DOHH2 (cell line): ENCODE data around the gene PPP3CA.

ENCODE experiments used
- H3F3A ChIP-seq: fragments of 200-600 bp; sonication (generic), shearing (Covaris generic); 2 replicates; pipeline ENCODE4 v1.6.0; 2016; ENCODE audit warnings: antibody characterized with exemption, mild to moderate bottlenecking; ENCODE audit not compliant: control insufficient read depth, insufficient read depth
- H3K27ac ChIP-seq: fragments of 200-600 bp; sonication (generic); 2 replicates; pipeline ENCODE4 v1.5.1; 2014; ENCODE audit warnings: low read depth, mild to moderate bottlenecking, low read length, moderate library complexity
- H3K27me3 ChIP-seq: fragments of 200-600 bp; sonication (generic); 2 replicates; pipeline ENCODE4 v1.6.1; 2014; ENCODE audit warnings: mild to moderate bottlenecking, low read length, mixed read lengths; ENCODE audit not compliant: control insufficient read depth
- H3K36me3 ChIP-seq: fragments of 200-600 bp; sonication (generic); 2 replicates; pipeline ENCODE4 v1.6.1; 2014; ENCODE audit warnings: mild to moderate bottlenecking, low read length, moderate library complexity, mixed read lengths; ENCODE audit not compliant: control insufficient read depth
- H3K4me1 ChIP-seq: fragments of 200-600 bp; sonication (generic); 2 replicates; pipeline ENCODE4 v1.6.1; 2014; ENCODE audit warnings: mild to moderate bottlenecking, low read length, mixed read lengths; ENCODE audit not compliant: control insufficient read depth
- H3K4me2 ChIP-seq: fragments of 200-600 bp; sonication (generic); 2 replicates; pipeline ENCODE4 v1.6.0; 2014; ENCODE audit warnings: mild to moderate bottlenecking, low read length, moderate library complexity
- H3K4me3 ChIP-seq: fragments of 200-600 bp; sonication (generic); 2 replicates; pipeline ENCODE4 v1.5.1; 2014; ENCODE audit warnings: mild to moderate bottlenecking, low read length, mixed read lengths
- H3K79me2 ChIP-seq: fragments of 200-600 bp; sonication (generic); 2 replicates; pipeline ENCODE4 v1.6.1; 2014; ENCODE audit warnings: mild to moderate bottlenecking, low read length, mixed read lengths; ENCODE audit not compliant: control insufficient read depth
- H3K9me2 ChIP-seq: fragments of 200-600 bp; sonication (generic); replicated peaks from 2 replicates; pipeline ENCODE4 v1.6.1; 2014; ENCODE audit warnings: mild to moderate bottlenecking, low read length, mixed read lengths; ENCODE audit not compliant: control insufficient read depth
- H3K9me3 ChIP-seq: fragments of 200-600 bp; sonication (generic); 2 replicates; pipeline ENCODE4 v1.6.1; 2014; ENCODE audit warnings: antibody characterized with exemption, low read length, mixed read lengths; ENCODE audit not compliant: control insufficient read depth, insufficient read depth
- H4K20me1 ChIP-seq: fragments of 200-600 bp; sonication (generic); 2 replicates; pipeline ENCODE4 v1.6.0; 2014; ENCODE audit warnings: low read depth, mild to moderate bottlenecking, antibody characterized with exemption, low read length, moderate library complexity; ENCODE audit not compliant: control insufficient read depth, insufficient read depth
- EZH2phosphoT487 ChIP-seq: fragments of 200-600 bp; sonication (generic); IDR thresholded peaks from 2 replicates; pipeline ENCODE4 v1.6.1; 2017; ENCODE audit warnings: borderline replicate concordance, mild to moderate bottlenecking, antibody characterized with exemption, low read length, moderate library complexity, mixed read lengths
- TF ChIP-seq, protein P1 (sequence below): fragments of 200-600 bp; sonication (generic); IDR thresholded peaks from one replicate; pipeline ENCODE4 v1.5.1; 2014; ENCODE audit warnings: antibody characterized with exemption, mild to moderate bottlenecking, low read depth, low read length; ENCODE audit not compliant: poor library complexity, severe bottlenecking

PPP3CA gene

DNA sequence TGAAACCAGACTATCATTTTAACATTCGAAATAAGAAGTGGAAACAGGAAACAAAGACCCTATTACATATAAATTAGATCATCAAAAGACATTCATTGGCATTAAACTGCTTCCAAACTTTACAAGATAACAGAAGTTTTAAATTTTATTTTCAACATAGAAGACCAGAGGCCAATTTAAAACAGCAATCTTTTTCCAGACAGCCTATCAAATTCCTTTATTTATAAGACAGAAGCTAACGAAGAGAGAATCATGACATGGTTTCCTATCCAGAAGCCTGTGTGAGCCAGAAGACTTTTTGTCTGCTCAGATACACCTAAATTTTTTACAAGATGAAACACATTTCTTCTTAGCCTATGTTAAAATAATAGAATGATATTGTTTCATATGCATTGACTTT, 291.9 kb downstream of the PPP3CA start:
- no peaks in the 10 kb centered on the region for H3K79me2 ChIP-seq
- H3K9me3 ChIP-seq: no peaks in the 10 kb centered on the region
- no peaks in the 10 kb centered on the region for H3K4me1 ChIP-seq
- H4K20me1 ChIP-seq: no peaks in the 10 kb centered on the region
- no peak for TF ChIP-seq EZH2phosphoT487
- TF ChIP-seq, protein P1, sequence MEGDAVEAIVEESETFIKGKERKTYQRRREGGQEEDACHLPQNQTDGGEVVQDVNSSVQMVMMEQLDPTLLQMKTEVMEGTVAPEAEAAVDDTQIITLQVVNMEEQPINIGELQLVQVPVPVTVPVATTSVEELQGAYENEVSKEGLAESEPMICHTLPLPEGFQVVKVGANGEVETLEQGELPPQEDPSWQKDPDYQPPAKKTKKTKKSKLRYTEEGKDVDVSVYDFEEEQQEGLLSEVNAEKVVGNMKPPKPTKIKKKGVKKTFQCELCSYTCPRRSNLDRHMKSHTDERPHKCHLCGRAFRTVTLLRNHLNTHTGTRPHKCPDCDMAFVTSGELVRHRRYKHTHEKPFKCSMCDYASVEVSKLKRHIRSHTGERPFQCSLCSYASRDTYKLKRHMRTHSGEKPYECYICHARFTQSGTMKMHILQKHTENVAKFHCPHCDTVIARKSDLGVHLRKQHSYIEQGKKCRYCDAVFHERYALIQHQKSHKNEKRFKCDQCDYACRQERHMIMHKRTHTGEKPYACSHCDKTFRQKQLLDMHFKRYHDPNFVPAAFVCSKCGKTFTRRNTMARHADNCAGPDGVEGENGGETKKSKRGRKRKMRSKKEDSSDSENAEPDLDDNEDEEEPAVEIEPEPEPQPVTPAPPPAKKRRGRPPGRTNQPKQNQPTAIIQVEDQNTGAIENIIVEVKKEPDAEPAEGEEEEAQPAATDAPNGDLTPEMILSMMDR: no peak
- no peaks in the 10 kb centered on the region for H3K9me2 ChIP-seq
- no peak overlapping the region for H3K4me2 ChIP-seq
- no peak overlapping the region for H3K27ac ChIP-seq
- H3F3A ChIP-seq: no peaks in the 10 kb centered on the region
- no peaks in the 10 kb centered on the region for H3K36me3 ChIP-seq
- no peaks in the 10 kb centered on the region for H3K27me3 ChIP-seq
- no peak overlapping the region for H3K4me3 ChIP-seq

DNA sequence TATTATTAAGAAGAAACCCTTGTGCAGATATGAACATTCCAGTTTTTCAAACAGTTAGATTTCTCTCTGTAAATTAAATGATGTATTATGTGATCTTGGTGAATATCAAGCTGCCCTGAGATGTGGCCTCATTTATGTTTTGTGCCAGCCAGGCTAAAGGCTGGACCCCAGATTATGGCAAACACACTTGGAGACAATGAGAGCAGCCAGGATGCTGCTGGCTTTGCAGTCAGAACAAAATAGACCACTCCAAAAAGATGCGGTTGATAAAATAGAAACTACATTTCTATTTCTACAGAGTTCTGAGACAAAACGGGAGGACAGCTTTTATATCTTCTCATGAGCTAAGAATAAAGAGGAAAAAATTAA, 296.5 kb downstream of the PPP3CA start:
- Histone ChIP-seq H3K9me2 (no peaks in the 10 kb centered on the region), H4K20me1 (no peaks in the 10 kb centered on the region), H3K4me2 (no peak overlapping the region), H3K4me1 (no peaks in the 10 kb centered on the region), H3K27ac (no peak overlapping the region), H3K27me3 (no peaks in the 10 kb centered on the region), H3K36me3 (no peaks in the 10 kb centered on the region), H3F3A (no peaks in the 10 kb centered on the region), H3K79me2 (no peaks in the 10 kb centered on the region), H3K4me3 (no peak overlapping the region), H3K9me3 (no peaks in the 10 kb centered on the region)
- TF ChIP-seq EZH2phosphoT487: no peak
- TF ChIP-seq, protein P1: no peak

DNA sequence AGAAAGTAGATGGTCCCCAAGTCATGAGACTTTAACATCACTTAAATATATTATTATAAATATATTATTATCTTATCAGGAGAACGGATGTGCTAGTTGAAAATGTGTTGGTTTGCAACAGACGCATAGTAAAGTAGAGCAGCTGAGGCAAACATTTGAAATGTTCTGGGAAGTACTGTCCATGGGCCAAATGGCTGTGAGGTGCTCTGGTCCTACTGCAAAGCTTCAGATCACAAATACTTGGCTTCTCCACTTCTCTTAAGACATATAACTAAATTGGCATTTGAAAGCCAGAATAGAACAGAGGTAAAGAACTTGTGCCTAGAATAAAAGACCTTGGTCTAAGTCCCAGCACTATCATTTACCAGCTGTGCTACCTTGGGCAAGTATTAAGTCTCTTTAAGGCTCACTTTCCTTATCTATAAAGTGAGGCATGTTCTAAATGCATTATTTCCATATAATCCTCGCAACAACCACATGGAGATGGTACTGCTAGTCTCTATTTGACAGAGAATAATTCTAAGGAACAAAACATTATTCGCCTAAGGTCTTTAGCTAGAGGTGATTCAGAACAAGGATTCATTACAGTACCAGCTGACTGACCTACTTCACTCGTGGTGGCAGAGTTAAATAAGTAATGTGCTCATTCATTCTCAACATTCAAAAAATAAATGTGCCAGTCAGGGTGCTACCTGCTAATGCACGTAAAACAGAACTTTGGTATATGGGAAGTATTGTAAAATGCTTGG, 297.1 kb downstream of the PPP3CA start:
- Histone ChIP-seq H3K4me1 (no peaks in the 10 kb centered on the region), H4K20me1 (no peaks in the 10 kb centered on the region), H3K9me2 (no peaks in the 10 kb centered on the region), H3K79me2 (no peaks in the 10 kb centered on the region), H3F3A (no peaks in the 10 kb centered on the region), H3K9me3 (no peaks in the 10 kb centered on the region), H3K4me2 (no peak overlapping the region), H3K4me3 (no peak overlapping the region), H3K27me3 (no peaks in the 10 kb centered on the region), H3K27ac (no peak overlapping the region), H3K36me3 (no peaks in the 10 kb centered on the region)
- no peak for TF ChIP-seq EZH2phosphoT487
- TF ChIP-seq, protein P1: no peak
